RPMI8226 (cell line): Measurements from ENCODE around the gene ITGAL.
A peak's percentile ranks its signal among the peaks of the same experiment; 100 is the strongest.

Experiments
- DNase-seq: peaks from one replicate; pipeline ENCODE4 v3.0.0-alpha.2; 2015

ITGAL gene

DNA sequence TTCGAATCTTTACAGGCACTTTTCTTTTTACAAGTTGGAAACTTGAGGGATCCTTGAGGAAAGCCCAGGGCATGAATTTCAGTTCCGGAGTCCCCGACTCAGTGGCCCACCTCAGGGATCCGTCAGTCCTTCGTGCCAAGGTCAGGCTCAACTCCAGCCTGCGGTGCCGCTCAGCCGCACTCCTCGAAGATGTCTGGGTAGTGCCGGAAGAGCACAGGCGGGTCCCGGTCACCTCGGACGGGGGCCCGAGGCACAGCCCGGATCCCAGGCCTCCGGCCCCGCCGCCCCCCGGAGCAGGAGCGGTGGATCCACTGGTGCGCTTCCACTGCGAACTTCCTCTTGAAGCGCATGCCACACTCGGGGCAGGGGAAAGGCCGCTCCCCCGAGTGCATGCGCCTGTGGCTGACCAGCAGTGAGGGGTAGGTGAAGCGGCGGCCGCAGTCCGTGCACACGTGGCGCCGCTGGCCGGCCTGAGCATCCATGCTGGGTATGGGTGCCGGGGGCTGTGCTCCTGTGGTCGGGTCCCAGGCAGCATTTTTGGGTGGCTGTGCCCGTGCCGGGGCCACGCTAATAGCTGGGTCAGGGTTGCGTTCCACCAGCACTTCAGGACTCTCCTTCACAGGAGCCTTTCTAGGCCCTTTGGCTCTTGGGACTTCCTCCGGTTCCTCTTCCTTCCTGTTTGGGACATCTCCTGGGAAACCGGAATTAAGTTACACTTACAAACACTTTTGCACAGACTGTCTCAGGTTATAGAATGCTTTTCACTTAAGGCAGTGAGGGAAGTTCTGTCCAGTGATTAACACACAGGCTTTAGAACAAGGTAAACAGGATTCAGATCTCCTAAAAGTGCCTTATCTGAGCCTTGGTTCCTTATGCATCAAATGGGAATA, 97.4 kb downstream of the ITGAL start:
- DNase-seq, result no peak

DNA sequence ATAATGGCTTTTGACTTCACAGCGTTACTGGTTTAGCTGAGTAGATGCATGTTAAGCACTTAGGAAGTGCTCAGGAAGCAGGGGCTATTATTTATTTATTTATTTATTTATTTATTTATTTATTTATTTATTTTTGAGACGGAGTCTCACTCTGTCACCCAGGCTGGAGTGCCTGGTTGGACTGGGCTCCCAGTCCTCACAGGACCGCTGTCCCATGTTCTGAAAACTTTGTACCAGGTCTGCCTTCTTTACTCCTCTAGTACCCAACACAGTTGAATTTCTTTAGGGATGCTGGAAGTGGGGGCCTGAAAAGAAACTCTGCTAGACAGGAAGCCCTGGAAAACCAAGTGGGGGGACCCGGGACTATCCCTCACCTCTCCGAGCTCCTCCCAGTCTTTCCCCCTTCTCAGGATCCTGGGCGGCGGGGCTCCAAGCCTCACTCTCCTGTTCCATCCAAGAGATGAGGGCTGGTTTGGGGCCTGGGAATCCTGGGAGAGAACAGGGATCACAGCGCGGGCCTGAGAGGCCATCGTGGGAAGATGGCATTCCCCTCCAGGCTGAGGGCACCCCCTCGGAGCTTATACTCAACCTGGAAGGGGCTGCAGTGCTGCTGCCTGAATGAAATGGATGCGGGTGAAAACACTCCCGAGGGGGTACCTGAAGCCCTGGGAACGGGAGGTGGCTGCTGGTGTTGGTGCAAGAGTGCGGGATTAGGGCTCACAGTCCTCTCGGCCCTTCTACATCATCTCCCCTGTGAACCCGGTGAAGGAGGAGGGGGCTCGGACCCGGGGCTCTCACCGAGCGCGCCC, 98.3 kb downstream of the ITGAL start:
- DNase-seq, result no peak

DNA sequence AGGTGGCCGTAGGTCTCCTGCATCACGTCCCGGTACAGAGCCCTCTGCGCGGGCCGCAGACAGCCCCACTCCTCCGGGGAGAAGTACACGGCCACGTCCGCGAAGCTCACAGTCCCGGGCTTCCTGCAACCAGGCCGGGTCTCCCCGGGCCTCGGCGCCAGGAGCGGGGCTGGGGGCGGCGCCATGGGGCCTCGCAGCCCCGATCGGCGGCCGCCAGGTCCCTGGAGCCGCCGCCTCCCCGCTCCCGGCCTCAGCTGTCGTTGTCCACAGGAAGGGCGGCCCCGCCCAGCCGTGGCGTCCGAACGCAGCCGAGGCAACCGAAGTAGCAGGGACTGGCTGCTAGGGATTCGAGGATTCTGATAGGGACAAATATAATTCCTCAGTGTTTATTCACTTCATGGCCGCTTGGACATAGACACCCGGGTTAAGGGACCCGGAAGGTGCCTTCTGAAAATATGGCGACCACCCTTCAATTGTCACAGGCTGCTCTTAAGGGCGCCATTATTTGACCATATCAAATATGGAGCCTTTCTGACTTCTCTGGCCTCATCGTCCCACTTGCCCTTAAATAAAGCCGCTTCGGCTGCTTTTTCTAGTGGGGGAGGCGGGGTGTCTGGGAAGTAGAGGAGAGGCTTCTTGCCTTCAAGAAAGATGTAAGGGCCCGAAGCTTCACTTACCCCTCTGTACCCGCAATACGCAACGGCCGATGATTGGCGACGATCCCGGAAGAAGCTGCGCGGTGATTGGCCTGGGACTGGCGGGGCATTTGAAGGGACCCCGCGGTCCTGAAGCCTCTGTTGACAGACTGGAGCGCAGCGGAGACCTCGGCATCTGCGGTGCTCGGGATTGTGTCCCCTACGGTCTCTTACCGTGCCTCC, 99.1 kb downstream of the ITGAL start, which contains the start of gene ZNF688:
Gene ZNF688 (minus strand): TSS at position 270 of the 878 bp plus-strand sequence. CDS start 85 bp downstream, at position 185.
- peak; percentile 95 for DNase-seq
